ENCODE results near the gene DPPA3.
"Not testable (repeated sequence)": the region's sequence is repeated elsewhere in the genome, so short reads cannot be mapped to it uniquely, and the experiment has no call there.

DPPA3 gene

DNA sequence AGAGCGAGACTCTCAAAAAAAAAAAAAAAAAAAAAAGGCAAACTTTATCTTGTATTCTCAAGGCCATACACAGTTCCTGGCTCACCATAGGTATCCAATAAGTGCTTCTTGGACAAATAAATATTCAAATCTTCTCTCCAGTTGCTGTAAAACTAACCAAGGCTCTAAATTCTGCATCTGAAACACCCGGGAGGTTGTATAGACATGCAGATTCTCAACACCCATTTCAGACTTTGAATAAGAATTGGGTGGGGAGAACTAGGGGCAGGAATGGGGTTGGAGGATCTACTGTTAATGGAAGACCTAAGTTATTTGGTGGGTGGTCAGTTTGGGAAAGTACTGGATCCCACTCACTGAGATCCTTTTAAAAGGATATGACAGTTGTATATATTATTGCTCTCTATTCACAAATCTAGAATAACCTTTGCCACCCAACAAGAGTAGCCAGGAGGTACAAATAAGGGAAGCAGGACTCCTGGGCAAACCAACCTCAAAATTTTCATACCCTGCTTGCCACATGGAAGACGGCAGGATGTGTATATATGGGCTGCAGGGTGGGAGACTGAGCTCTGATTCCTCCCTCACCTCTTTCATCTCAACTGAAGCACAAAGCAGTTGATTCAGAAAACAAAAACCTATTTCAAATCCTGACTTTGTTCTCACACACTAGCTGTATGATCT is 16.5 kb upstream of the DPPA3 start:
- Histone ChIP-seq H3K27me3 (ENCODE audit: low read depth, low read length) (no peaks in the 10 kb centered on the region), H3K27ac (ENCODE audit: low read length) (no peak overlapping the region), H3K4me1 (ENCODE audit: control insufficient read depth in 1 of 2, insufficient read depth in 2 of 2, low read length in 2 of 2) (no peaks in the 10 kb centered on the region), H3K36me3 (ENCODE audit: control insufficient read depth in 1 of 2, insufficient read depth in 2 of 2, low read length in 2 of 2) (no peaks in the 10 kb centered on the region), H3K9me3 (ENCODE audit: control insufficient read depth in 1 of 2, low read length in 2 of 2) (no peaks in the 10 kb centered on the region), H3K4me3 (ENCODE audit: low read depth in 1 of 2, low read length in 2 of 2) (no peak overlapping the region)

DNA sequence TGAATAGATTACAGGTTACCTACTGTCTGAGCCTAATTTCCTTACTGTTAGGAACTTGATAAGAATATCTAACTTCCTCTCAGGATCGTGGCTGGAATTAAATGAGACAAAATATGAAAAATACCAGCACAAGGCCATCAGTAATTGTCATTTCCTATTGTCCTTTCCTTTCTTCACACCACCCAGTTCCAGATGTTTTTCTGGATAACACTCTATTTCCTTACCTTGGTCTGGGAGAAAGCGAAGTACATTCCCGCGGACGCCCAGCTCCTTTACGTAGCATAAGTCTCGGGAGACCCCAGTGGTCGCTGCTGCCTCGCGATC is 16.0 kb upstream of the DPPA3 start:
- Histone ChIP-seq H3K4me1 (ENCODE audit: control insufficient read depth in 1 of 2, insufficient read depth in 2 of 2, low read length in 2 of 2) (no peaks in the 10 kb centered on the region), H3K27ac (ENCODE audit: low read length) (no peak overlapping the region), H3K36me3 (ENCODE audit: control insufficient read depth in 1 of 2, insufficient read depth in 2 of 2, low read length in 2 of 2) (no peaks in the 10 kb centered on the region), H3K4me3 (ENCODE audit: low read depth in 1 of 2, low read length in 2 of 2) (peak overlapping the region in 1 of 2 donors; percentile 26), H3K9me3 (ENCODE audit: control insufficient read depth in 1 of 2, low read length in 2 of 2) (no peaks in the 10 kb centered on the region), H3K27me3 (ENCODE audit: low read depth, low read length) (no peaks in the 10 kb centered on the region)

DNA sequence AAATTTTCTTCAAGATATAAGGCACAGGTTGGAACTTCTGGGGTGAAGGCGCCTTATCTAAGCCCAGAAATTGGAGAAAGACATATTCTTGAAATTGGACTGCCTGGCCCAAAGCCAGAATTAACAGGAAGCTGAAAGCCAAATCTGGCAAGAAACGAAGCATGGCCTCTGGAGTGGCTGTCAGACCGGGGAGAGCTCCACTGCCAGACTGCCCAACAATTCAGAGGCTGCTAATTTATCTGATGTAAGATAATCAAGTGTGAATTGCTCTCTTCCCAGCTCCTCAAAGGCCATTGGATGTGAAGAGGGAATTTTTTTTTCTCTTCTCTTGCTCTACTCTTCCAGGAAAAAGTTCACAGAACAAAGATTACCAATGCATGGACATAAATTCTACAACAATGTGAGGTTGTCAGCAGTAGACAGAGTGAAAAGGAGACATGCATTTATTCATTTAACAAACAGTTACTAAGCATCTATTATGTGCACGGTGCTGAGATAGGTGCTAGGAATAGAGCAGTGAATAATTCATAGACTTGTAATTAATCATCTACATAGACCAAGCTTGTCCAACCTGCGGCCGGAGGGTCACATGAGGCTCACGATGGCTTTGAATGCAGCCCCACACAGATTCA is 15.6 kb upstream of the DPPA3 start, which contains the start of gene GDF3:
GDF3 (minus strand) TSS at position 210 of the 632 bp plus-strand sequence; CDS start at position 163, 47 bp downstream.
- Histone ChIP-seq H3K4me3 (ENCODE audit: low read depth in 1 of 2, low read length in 2 of 2) (peak within 1 kb of the TSS in 1 of 2 donors; percentile 26), H3K36me3 (ENCODE audit: control insufficient read depth in 1 of 2, insufficient read depth in 2 of 2, low read length in 2 of 2) (no peaks in the 10 kb centered on the region), H3K27me3 (ENCODE audit: low read depth, low read length) (no peaks in the 10 kb centered on the region), H3K4me1 (ENCODE audit: control insufficient read depth in 1 of 2, insufficient read depth in 2 of 2, low read length in 2 of 2) (no peaks in the 10 kb centered on the region), H3K27ac (ENCODE audit: low read length) (no peak within 1 kb of the TSS), H3K9me3 (ENCODE audit: control insufficient read depth in 1 of 2, low read length in 2 of 2) (no peaks in the 10 kb centered on the region)

DNA sequence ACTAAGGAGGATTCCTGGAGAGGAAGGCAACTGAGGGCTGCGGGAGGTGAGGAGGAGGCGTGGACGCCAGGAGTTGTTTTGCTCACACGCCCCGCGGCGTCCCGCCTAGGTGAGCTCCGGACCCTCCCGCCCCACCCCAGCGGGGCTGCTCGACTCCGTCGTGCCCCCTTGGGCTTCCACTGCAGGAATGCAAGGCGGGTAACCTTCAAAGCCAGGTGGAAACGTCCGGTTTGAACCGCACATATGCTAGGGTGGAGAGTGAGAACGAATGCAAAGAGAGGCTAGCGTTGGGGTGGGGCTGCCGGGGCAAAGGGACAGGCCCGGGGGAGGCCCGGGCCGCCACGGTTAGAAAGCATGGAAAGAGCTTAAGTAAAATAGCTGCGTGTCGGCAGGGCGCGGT is 5.4 kb upstream of the DPPA3 start:
- H3K27ac ChIP-seq (ENCODE audit: low read length) = no peak overlapping the region

DNA sequence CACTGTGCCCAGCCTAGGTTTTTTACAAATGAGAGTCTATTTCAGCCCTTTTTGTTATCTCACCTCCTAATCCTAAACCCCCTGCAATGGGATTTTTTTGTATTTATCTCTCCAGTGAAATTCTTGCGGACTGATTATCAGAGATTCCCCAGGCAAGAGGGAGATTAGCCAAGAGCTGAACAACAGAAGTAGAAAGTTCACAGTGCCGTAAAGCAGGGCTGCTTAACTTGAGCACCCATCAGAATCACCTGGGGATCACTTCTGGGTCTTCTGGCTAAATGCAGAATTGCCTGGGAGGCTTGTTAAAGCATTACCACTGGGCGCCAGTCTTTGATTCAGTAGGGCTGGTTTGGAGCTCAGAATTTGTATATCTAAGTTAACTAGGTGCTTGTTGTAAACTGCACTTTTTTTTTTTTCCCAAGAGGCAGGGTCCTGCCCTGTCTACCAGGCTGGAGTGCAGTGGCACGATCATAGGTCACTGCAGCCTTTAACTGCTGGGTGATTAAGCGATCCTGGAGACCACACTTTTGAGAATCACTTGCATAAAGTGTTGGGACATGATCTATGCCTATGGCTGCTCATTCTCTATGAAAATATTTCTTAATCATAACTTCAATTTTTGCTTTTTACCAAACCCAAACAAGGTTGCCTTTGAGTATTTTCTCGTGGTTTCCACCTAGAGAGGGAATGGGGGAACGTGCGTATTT is 1.1 kb upstream of the DPPA3 start:
- no peak overlapping the region for H3K4me3 ChIP-seq (ENCODE audit: low read depth in 1 of 2, low read length in 2 of 2)
- no peaks in the 10 kb centered on the region for H3K36me3 ChIP-seq (ENCODE audit: control insufficient read depth in 1 of 2, insufficient read depth in 2 of 2, low read length in 2 of 2)
- no peaks in the 10 kb centered on the region for H3K9me3 ChIP-seq (ENCODE audit: control insufficient read depth in 1 of 2, low read length in 2 of 2)
- no peak overlapping the region for H3K27ac ChIP-seq (ENCODE audit: low read length)
- H3K27me3 ChIP-seq (ENCODE audit: low read depth, low read length) = no peaks in the 10 kb centered on the region
- H3K4me1 ChIP-seq (ENCODE audit: control insufficient read depth in 1 of 2, insufficient read depth in 2 of 2, low read length in 2 of 2) = no peaks in the 10 kb centered on the region

More for the DNA sequence above, 5.4 kb upstream of the DPPA3 start:
- H3K27me3 ChIP-seq (ENCODE audit: low read depth, low read length) = no peaks in the 10 kb centered on the region
- no peaks in the 10 kb centered on the region for H3K9me3 ChIP-seq (ENCODE audit: control insufficient read depth in 1 of 2, low read length in 2 of 2)
- no peak overlapping the region for H3K4me3 ChIP-seq (ENCODE audit: low read depth in 1 of 2, low read length in 2 of 2)
- H3K4me1 ChIP-seq (ENCODE audit: control insufficient read depth in 1 of 2, insufficient read depth in 2 of 2, low read length in 2 of 2) = no peaks in the 10 kb centered on the region
- H3K36me3 ChIP-seq (ENCODE audit: control insufficient read depth in 1 of 2, insufficient read depth in 2 of 2, low read length in 2 of 2) = no peaks in the 10 kb centered on the region

DNA sequence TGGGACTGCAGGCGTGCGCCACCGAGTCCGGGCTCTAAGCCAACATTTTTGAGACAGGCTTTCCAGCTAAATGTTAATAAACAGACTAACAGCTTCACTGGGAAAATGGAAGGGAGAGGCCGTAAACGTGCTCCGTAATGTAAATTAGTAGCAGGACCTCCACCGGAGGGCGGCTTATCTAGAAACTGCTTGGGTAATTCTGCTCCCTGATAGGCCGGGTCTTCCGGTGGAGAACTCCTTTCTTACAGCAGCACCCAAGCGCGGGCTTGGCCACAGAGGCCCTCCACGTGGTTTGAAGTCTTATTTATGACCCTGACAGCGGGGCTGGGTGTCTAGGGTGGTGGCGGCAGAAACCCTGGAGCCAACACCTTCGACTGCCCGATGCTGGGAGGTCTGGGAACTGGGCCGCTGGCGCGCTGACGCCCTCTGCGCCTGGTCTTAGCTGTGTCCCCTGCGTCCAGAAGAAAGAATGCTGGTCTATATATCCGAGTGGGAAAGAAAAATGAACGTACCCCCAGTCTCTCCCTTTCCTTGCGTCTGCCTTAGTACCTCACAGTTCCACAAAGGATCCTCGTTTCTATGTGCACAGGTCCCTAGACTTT is 1.7 kb downstream of the DPPA3 start:
- Histone ChIP-seq H3K9me3 (ENCODE audit: control insufficient read depth in 1 of 2, low read length in 2 of 2) (no peaks in the 10 kb centered on the region), H3K4me1 (ENCODE audit: control insufficient read depth in 1 of 2, insufficient read depth in 2 of 2, low read length in 2 of 2) (no peaks in the 10 kb centered on the region), H3K36me3 (ENCODE audit: control insufficient read depth in 1 of 2, insufficient read depth in 2 of 2, low read length in 2 of 2) (no peaks in the 10 kb centered on the region)

DNA sequence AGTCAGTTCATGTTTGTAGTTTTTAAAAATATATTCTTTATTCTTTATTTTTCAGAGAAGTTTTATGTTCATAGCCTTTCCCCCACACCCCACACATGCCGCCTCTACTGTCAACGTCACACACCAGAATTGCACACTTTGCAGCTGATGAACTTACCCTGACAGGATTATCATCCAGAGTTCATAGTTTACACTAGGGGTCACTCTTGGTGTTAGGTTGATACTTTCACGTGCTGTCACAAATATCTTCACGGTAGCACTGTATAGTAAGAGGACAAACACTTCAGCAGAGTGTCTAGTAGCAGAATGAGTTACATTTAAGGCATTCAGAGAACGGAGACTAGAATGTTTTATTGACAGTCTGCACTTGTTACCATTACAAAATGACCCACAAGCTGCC is 5.1 kb downstream of the DPPA3 start:
- Histone ChIP-seq H3K27me3 (ENCODE audit: low read depth, low read length) (no peaks in the 10 kb centered on the region), H3K27ac (ENCODE audit: low read length) (no peak overlapping the region), H3K4me1 (ENCODE audit: control insufficient read depth in 1 of 2, insufficient read depth in 2 of 2, low read length in 2 of 2) (no peaks in the 10 kb centered on the region), H3K9me3 (ENCODE audit: control insufficient read depth in 1 of 2, low read length in 2 of 2) (no peaks in the 10 kb centered on the region), H3K4me3 (ENCODE audit: low read depth in 1 of 2, low read length in 2 of 2) (no peak overlapping the region), H3K36me3 (ENCODE audit: control insufficient read depth in 1 of 2, insufficient read depth in 2 of 2, low read length in 2 of 2) (no peaks in the 10 kb centered on the region)

More for the DNA sequence above, 1.7 kb downstream of the DPPA3 start:
- H3K27ac ChIP-seq (ENCODE audit: low read length) = no peak overlapping the region
- no peaks in the 10 kb centered on the region for H3K27me3 ChIP-seq (ENCODE audit: low read depth, low read length)
- no peak overlapping the region for H3K4me3 ChIP-seq (ENCODE audit: low read depth in 1 of 2, low read length in 2 of 2)

DNA sequence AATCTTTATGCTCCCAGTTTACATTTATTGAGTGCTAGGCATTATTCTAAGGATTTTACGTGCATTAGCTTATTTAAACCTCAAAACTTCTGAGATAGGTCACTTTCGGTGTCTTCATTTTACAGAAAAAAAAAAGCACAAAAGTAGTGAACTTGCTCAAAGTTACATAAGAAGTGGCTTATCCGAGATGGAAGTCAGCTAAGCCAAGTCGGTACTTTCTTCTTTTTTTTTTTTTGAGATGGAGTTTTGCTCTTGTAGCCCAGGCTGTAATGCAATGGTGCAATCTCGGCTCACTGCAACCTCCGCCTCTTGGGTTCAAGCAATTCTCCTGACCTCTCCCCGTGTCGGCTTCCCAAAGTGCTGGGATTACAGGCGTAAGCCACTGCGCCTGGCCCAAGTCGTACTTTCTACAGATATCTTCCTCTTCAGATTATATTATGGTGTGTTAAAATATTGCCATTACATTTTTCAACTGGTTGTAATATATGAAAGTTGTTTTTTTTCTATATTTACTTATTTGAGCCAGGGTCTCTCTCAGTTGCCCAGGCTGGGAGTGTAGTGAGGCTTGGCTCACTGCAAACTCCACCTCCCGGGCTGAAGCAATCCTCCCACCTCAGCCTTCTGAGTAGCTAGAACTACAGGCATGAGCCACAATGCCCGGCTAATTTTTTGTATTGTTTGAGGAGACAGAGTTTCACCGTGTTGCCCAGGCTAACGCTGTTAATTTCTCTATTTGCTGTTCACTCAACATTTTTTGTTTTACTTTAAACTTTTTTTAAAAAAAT is 8.9 kb downstream of the DPPA3 start:
- no peaks in the 10 kb centered on the region for H3K4me1 ChIP-seq (ENCODE audit: control insufficient read depth in 1 of 2, insufficient read depth in 2 of 2, low read length in 2 of 2)
- no peaks in the 10 kb centered on the region for H3K36me3 ChIP-seq (ENCODE audit: control insufficient read depth in 1 of 2, insufficient read depth in 2 of 2, low read length in 2 of 2)
- H3K4me3 ChIP-seq (ENCODE audit: low read depth in 1 of 2, low read length in 2 of 2) = no peak overlapping the region
- no peaks in the 10 kb centered on the region for H3K27me3 ChIP-seq (ENCODE audit: low read depth, low read length)
- no peak overlapping the region for H3K27ac ChIP-seq (ENCODE audit: low read length)
- H3K9me3 ChIP-seq (ENCODE audit: control insufficient read depth in 1 of 2, low read length in 2 of 2) = no peaks in the 10 kb centered on the region

DNA sequence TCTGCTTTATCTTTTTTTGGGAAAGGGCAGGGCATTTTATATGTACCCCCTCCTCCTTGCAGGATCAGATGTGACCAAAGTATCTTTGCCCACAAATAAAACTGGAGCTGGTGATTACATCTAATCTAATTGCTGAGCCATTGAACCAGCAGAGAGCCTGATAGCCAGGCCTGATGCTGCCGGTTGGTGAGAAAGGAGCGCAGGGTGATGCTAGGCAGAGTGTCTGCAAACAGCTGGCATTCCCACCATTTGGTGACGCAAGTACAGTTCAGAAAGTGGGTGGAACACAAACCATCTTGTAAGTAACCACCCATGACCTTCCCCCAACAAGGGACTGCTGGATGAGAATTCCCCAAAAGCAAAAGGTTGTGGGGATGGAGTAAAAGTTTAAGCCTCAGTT is 12.7 kb downstream of the DPPA3 start:
- no peaks in the 10 kb centered on the region for H3K4me1 ChIP-seq (ENCODE audit: control insufficient read depth in 1 of 2, insufficient read depth in 2 of 2, low read length in 2 of 2)
- H3K36me3 ChIP-seq (ENCODE audit: control insufficient read depth in 1 of 2, insufficient read depth in 2 of 2, low read length in 2 of 2) = no peaks in the 10 kb centered on the region
- H3K27ac ChIP-seq (ENCODE audit: low read length) = no peak overlapping the region
- H3K9me3 ChIP-seq (ENCODE audit: control insufficient read depth in 1 of 2, low read length in 2 of 2) = no peaks in the 10 kb centered on the region
- no peak overlapping the region for H3K4me3 ChIP-seq (ENCODE audit: low read depth in 1 of 2, low read length in 2 of 2)
- no peaks in the 10 kb centered on the region for H3K27me3 ChIP-seq (ENCODE audit: low read depth, low read length)

DNA sequence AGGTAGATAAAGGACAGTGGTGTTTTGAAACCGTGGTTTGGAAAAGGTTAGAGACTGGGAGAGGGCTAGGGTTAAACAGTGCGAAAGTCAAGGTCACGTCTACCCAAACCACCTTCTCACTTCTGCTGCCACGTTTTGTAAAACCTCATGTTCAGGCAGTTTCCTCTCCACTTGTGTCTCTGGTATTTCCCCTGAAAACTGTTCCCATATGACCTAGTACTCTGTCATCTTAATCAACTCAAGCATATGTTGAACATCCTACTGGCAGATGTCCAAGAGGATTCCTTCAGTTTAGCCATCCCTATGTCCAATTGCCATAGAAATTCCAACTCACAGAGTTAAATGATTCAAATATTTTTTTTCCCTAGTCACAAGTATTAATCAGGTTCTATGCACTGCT is 18.5 kb downstream of the DPPA3 start:
- Histone ChIP-seq H3K4me3 (ENCODE audit: low read depth in 1 of 2, low read length in 2 of 2) (no peak overlapping the region), H3K4me1 (ENCODE audit: control insufficient read depth in 1 of 2, insufficient read depth in 2 of 2, low read length in 2 of 2) (no peaks in the 10 kb centered on the region), H3K9me3 (ENCODE audit: control insufficient read depth in 1 of 2, low read length in 2 of 2) (no peaks in the 10 kb centered on the region), H3K27ac (ENCODE audit: low read length) (no peak overlapping the region), H3K27me3 (ENCODE audit: low read depth, low read length) (no peaks in the 10 kb centered on the region), H3K36me3 (ENCODE audit: control insufficient read depth in 1 of 2, insufficient read depth in 2 of 2, low read length in 2 of 2) (no peaks in the 10 kb centered on the region)

DNA sequence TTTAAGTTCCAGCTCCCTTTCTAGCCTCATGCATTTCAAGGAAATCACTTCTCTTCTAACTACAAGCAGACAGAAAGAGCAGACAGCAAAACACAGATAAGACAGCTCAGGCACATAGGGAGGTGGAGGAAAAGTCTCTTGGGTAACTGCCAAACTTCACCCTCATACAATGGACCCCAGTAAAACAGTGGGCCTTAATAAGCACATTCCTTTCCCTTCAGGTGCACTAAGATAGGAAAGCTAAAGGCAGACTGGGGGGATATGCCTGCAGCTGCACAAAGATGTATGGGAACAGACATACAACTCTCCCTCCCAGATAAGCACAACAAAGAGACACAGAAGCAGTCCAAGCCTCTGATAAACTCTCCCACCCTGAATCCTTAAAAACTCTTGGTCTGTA is 19.8 kb downstream of the DPPA3 start:
- H3K27ac ChIP-seq (ENCODE audit: low read length); H3K4me3 ChIP-seq (ENCODE audit: low read depth in 1 of 2, low read length in 2 of 2); H3K27me3 ChIP-seq (ENCODE audit: low read depth, low read length); H3K9me3 ChIP-seq (ENCODE audit: control insufficient read depth in 1 of 2, low read length in 2 of 2); H3K4me1 ChIP-seq (ENCODE audit: control insufficient read depth in 1 of 2, insufficient read depth in 2 of 2, low read length in 2 of 2); H3K36me3 ChIP-seq (ENCODE audit: control insufficient read depth in 1 of 2, insufficient read depth in 2 of 2, low read length in 2 of 2): not testable (repeated sequence)
